Measurements from ENCODE around the gene HMMR. TPM values are rescaled to one million over a fixed set of nuclear protein-coding genes. Genes with fewer than 3 reads are reported as not detected.

Gene HMMR
- total and polyA plus RNA-seq, 7 donors, result 1.1 to 18.1 (median 3.0) TPM; not detected in 2

DNA sequence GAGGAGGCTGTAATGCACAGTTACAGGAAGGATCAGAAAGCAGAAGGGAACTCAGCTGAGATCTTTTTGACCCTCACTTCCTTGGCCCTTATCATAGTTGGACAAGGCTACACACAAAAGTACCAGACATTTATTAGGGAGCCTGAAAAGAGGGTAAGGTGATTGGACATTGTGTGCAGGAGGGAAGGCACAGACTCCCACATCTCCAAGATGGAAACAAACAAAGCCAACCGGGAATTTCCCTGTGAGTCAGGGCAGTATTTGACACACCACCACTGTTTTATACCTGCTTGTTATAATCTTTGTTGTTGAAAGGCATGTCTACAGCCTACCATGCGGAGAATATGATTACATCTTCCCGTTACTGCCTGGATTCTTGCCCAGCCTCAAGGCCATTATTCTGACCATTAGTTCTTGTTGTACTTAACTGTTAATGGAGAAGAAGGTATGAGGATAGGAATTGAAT lies 26.0 kb upstream of the HMMR start:
- 10 to 58% methylated on average over 3 of the region's 3 CpGs for WGBS, 2 donors

DNA sequence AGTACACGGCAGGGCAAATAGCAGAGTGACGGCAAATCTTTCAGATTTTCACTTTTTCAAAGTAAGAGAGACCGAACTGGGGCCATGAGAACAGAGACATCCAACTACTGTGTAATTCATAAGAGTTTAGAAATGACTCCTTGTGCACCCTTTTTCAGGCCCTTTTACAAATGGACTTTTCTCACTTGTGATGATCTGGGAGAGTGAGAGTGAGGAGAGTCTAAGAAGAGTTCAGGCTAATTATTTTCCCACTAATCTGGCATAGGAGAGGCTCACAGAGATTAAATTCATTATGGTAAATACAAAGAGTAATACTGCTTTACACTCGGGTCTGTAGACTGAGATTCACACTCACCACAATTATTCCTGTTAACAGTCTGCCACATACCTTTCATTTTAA lies 23.9 kb upstream of the HMMR start:
- Histone ChIP-seq H3K4me1 (peaks cover 0 to 27% (median 18%) of the 10 kb centered on the region in 4 donors), H3K27ac (peak overlapping the region; percentile 84 to 88 (median 88)), H3K36me3 (peaks cover 0 to 8% (median 0%) of the 10 kb centered on the region in 4 donors), H3K9me3 (no peaks in the 10 kb centered on the region), H3K27me3 (no peaks in the 10 kb centered on the region), H3K4me3 (no peak overlapping the region)
- 69 to 81% methylated on average over 4 of the region's 4 CpGs for WGBS, 2 donors
- intact Hi-C loops (cut with DNase I), result loop anchor here (2.0 kb wide), 1 partner anchor 68 kb away; the partner anchor contains the start of gene MAT2B
- TF ChIP-seq EP300 (IDR thresholded peaks at IDR 0.05) (no peak), POLR2AphosphoS5 (IDR thresholded peaks at IDR 0.05) (no peak), POLR2A (IDR thresholded peaks at IDR 0.05) (no peak)
- TF ChIP-seq, protein P1, sequence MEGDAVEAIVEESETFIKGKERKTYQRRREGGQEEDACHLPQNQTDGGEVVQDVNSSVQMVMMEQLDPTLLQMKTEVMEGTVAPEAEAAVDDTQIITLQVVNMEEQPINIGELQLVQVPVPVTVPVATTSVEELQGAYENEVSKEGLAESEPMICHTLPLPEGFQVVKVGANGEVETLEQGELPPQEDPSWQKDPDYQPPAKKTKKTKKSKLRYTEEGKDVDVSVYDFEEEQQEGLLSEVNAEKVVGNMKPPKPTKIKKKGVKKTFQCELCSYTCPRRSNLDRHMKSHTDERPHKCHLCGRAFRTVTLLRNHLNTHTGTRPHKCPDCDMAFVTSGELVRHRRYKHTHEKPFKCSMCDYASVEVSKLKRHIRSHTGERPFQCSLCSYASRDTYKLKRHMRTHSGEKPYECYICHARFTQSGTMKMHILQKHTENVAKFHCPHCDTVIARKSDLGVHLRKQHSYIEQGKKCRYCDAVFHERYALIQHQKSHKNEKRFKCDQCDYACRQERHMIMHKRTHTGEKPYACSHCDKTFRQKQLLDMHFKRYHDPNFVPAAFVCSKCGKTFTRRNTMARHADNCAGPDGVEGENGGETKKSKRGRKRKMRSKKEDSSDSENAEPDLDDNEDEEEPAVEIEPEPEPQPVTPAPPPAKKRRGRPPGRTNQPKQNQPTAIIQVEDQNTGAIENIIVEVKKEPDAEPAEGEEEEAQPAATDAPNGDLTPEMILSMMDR (IDR thresholded peaks at IDR 0.05), result no peak
- DNase-seq, result no peak

More for the DNA sequence above, 26.0 kb upstream of the HMMR start:
- no peak overlapping the region for H3K27ac ChIP-seq
- H3K4me3 ChIP-seq, result no peak overlapping the region
- peaks cover 0 to 16% (median 14%) of the 10 kb centered on the region in 4 donors for H3K4me1 ChIP-seq
- no peak for DNase-seq
- H3K9me3 ChIP-seq, result no peaks in the 10 kb centered on the region
- no peak for TF ChIP-seq POLR2A (IDR thresholded peaks at IDR 0.05)
- no peaks in the 10 kb centered on the region for H3K27me3 ChIP-seq
- no peaks in the 10 kb centered on the region for H3K36me3 ChIP-seq
- intact Hi-C loops (cut with DNase I), result no loop called here

DNA sequence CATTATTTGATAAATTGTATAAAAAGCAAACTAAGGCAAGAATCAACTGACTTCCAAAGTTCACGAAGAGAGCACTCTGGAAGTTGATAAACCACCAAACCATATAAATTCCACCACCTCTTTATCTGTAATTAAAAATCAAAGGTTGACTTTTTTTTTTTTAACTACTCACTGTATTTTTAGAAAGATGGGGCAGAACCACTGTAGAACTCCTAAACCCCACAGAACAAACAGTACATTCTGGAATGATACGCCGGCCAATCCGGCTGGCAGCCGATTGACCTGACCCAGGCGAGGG lies 23.5 kb upstream of the HMMR start:
- no peaks in the 10 kb centered on the region for H3K27me3 ChIP-seq
- TF ChIP-seq, protein P1 (IDR thresholded peaks at IDR 0.05), result no peak
- TF ChIP-seq POLR2AphosphoS5 (IDR thresholded peaks at IDR 0.05) (no peak), POLR2A (IDR thresholded peaks at IDR 0.05) (no peak), EP300 (IDR thresholded peaks at IDR 0.05) (no peak)
- H3K27ac ChIP-seq, result peak overlapping the region; percentile 84 to 88 (median 88)
- no peak for DNase-seq
- peaks cover 0 to 27% (median 18%) of the 10 kb centered on the region in 4 donors for H3K4me1 ChIP-seq
- peak overlapping the region; percentile 67 to 95 (median 90) for H3K4me3 ChIP-seq
- WGBS, 2 donors, result 1 to 2% methylated on average over 6 of the region's 6 CpGs
- intact Hi-C loops (cut with DNase I), result loop anchor here (2.0 kb wide), 1 partner anchor 68 kb away; the partner anchor contains the start of gene MAT2B
- peaks cover 0 to 13% (median 2%) of the 10 kb centered on the region in 4 donors for H3K36me3 ChIP-seq
- no peaks in the 10 kb centered on the region for H3K9me3 ChIP-seq

DNA sequence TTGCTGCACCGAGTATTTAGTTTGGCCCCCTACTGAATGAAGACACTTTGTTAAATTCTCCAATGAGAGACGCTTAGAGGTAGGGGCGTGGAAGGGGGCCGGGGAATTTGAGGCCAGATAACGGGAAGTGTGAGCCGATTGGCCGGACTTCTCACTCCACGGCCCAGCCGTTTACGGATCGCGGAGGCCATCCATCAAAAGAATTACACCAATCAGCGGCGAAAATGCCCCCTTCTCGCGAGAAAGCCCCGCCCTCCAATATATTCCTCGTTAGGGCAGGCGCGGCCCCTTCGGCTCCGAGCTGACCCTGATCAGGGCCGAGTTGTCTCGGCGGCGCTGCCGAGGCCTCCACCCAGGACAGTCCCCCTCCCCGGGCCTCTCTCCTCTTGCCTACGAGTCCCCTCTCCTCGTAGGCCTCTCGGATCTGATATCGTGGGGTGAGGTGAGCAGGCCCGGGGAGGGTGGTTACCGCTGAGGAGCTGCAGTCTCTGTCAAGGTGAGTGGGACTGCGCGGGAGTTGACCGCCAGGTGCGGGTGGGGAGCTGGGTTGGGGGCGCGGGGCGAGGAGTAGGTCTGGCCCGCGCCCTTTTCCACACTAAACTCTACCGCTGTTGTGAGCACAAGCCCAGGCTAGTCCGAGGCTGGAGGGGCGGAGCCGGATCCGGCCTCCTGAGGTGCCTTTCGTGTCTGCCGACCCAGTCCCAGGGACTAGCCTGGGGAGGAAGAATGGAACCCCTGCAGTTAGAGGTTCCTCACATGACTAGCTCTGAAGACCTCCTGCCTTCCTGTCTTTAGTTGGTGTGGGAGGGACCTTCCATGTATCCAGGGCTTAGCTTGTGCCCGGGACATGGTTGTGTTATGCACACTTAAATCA lies 22.9 kb upstream of the HMMR start, which contains the start of gene CCNG1:
CCNG1 (plus strand) TSS at position 287 of the 874 bp plus-strand sequence. CDS start 1,662 bp downstream, outside the sequence.
- Histone ChIP-seq H3K27ac (peak within 1 kb of the TSS; percentile 84 to 88 (median 88)), H3K36me3 (peaks cover 0 to 18% (median 7%) of the 10 kb centered on the region in 4 donors), H3K4me3 (peak within 1 kb of the TSS; percentile 67 to 95 (median 90)), H3K27me3 (no peaks in the 10 kb centered on the region), H3K4me1 (peaks cover 0 to 27% (median 18%) of the 10 kb centered on the region in 4 donors), H3K9me3 (no peaks in the 10 kb centered on the region)
- DNase-seq, result peak; percentile 96
- peak; percentile 60 to 74 for TF ChIP-seq POLR2A (IDR thresholded peaks at IDR 0.05)
- TF ChIP-seq EP300 (IDR thresholded peaks at IDR 0.05), result no peak
- peak; percentile 66 to 91 (median 86) for TF ChIP-seq POLR2AphosphoS5 (IDR thresholded peaks at IDR 0.05)
- TF ChIP-seq, protein P1 (IDR thresholded peaks at IDR 0.05), result no peak
- intact Hi-C loops (cut with DNase I), result loop anchor here (2.0 kb wide), 1 partner anchor 67 kb away; the partner anchor contains the start of gene MAT2B
- 1% methylated on average over 51 of the region's 51 CpGs for WGBS, 2 donors

DNA sequence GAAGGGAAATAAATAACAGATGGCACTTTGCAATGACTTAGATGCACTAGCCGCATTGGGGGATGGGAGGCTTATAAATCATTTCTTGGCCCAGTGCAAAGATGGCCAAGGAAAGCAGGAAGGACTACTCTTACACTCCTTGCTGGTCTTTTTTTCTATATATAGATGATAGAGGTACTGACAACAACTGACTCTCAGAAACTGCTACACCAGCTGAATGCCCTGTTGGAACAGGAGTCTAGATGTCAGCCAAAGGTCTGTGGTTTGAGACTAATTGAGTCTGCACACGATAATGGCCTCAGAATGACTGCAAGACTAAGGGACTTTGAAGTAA lies 21.4 kb upstream of the HMMR start:
- Histone ChIP-seq H3K4me1 (peaks cover 0 to 27% (median 18%) of the 10 kb centered on the region in 4 donors), H3K27me3 (no peaks in the 10 kb centered on the region), H3K4me3 (no peak overlapping the region), H3K27ac (no peak overlapping the region), H3K9me3 (no peaks in the 10 kb centered on the region), H3K36me3 (peaks cover 0 to 34% (median 10%) of the 10 kb centered on the region in 4 donors)
- no peak for DNase-seq
- intact Hi-C loops (cut with DNase I), result no loop called here
- WGBS, 2 donors, result 14 to 37% methylated on average over 2 of the region's 2 CpGs
- TF ChIP-seq, protein P1 (IDR thresholded peaks at IDR 0.05), result no peak
- TF ChIP-seq EP300 (IDR thresholded peaks at IDR 0.05), result no peak
- TF ChIP-seq POLR2AphosphoS5 (IDR thresholded peaks at IDR 0.05), result no peak
- TF ChIP-seq POLR2A (IDR thresholded peaks at IDR 0.05), result no peak

Measured in sigmoid colon (tissue), 7 donors.